Upper lobe of left lung (tissue), 6 donors: ENCODE results near the gene RCAN3. TPM values are rescaled to one million over a fixed set of nuclear protein-coding genes. Genes with fewer than 3 reads are reported as not detected.

Experiments used
- ATAC-seq, 2 donors: fragments of 200-7000 bp; cut with Tn5 transposase; one replicate each; pipeline ENCODE4 v1.9.1; 2022; ENCODE audit warnings: mild to moderate bottlenecking in 2 of 2, moderate library complexity in 2 of 2; ENCODE audit not compliant: low FRiP score in 2 of 2
- DNase-seq, 2 donors: peaks; one replicate each; pipeline ENCODE4 v3.0.0-alpha.2; 2019 to 2020
- H3K27ac ChIP-seq, 4 donors: fragments of 200-600 bp; sonication (generic); one replicate each; pipeline ENCODE4 v1.5.1; 2016 to 2019
- H3K27me3 ChIP-seq, 4 donors: fragments of 200-600 bp; sonication (generic); one replicate each; pipeline ENCODE4 v1.5.1; 2017 to 2019
- H3K36me3 ChIP-seq, 4 donors: fragments of 200-600 bp; sonication (generic); one replicate each; pipeline ENCODE4 v1.5.1; 2016 to 2019
- H3K4me1 ChIP-seq, 4 donors: fragments of 200-600 bp; sonication (generic); one replicate each; pipeline ENCODE4 v1.5.1; 2018 to 2019
- H3K4me3 ChIP-seq, 4 donors: fragments of 200-600 bp; sonication (generic); one replicate each; pipeline ENCODE4 v1.5.1; 2017 to 2019; ENCODE audit warnings: mild to moderate bottlenecking in 2 of 4, moderate library complexity in 1 of 4
- H3K9me3 ChIP-seq, 4 donors: fragments of 200-600 bp; sonication (generic); one replicate each; pipeline ENCODE4 v1.5.1; 2018 to 2019
- EP300 ChIP-seq, 4 donors: sonication (generic); formaldehyde crosslinking; IDR thresholded peaks; one replicate each; pipeline ENCODE4 v1.5.1; 2017; ENCODE audit warnings: antibody characterized with exemption in 4 of 4, control low read depth in 2 of 4
- POLR2A ChIP-seq, 4 donors: fragments of 450-650 bp; IDR thresholded peaks; one replicate each; pipeline ENCODE4 v1.5.1; 2016 to 2017; ENCODE audit warnings: antibody characterized with exemption in 4 of 4, mild to moderate bottlenecking in 2 of 4
- POLR2AphosphoS5 ChIP-seq, 2 donors: sonication (generic); formaldehyde crosslinking; IDR thresholded peaks; one replicate each; pipeline ENCODE4 v1.5.1; 2017; ENCODE audit warnings: antibody characterized with exemption in 2 of 2
- WGBS, 2 donors: methylation state at CpG; one replicate each; pipeline ENCODE4 v1.1.5; 2017 to 2018; 5-methylcytosine and 5-hydroxymethylcytosine counted together
- total RNA-seq, 6 donors: library from RNA; depleted of rRNA in 4 of 6; stranded (reverse); fragments of >200 nt in 4 of 6; gene quantifications; one replicate each; pipeline versions ENCODE4 v1.1.0 to v1.2.1, GENCODE V29; 2016 to 2021
- TF ChIP-seq, protein P1 (sequence below), 6 experiments: fragments of 450-650 bp in 4 of 6; fragments of 200-600 bp in 2 of 6; sonication (generic) in 2 of 6; IDR thresholded peaks; one replicate each; pipeline ENCODE4 v1.5.1; 2016 to 2019; ENCODE audit warnings: antibody characterized with exemption in 6 of 6
- donor health status: DM: no; HTN: no; CAD: no; lungs with moderate emphysema.
- donor health status: DM: no; HTN: yes; CAD: no; lungs with severe emphysema.

The RCAN3 gene
- total RNA-seq, 6 donors from 2014 or later = 13.6 to 35.5 (median 18.6) TPM

DNA sequence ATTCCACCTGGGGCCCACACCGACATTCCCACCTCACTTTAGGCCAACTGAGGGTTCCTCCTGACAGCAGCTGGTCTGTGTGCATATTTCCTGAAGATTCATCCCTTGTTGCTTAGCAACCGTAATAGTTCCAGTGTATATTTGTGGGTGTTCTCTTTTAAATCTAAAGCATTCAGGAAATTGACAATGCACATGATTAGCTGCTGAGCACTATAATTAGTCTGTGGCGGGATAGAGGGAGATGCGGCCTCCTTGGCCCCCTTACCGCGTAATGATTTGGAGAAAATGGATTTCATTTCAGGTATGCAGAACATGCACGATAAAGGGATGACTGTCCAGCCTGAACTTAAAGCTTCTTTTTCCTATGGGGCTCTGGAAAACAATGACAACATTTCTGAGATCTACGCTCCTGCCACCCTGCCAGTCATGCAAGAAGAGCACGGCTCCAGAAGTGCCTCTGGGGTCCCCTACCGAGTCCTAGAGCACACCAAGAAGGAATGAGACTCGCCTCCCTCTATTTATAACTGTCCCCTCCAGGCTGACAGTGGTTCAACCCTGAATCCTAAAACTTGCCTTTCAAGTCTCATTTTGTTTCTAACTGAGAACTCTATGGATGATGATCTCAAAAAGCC lies 33.8 kb upstream of the RCAN3 start:
- WGBS, 2 donors = 90 to 92% methylated on average over 11 of the region's 11 CpGs
- no peaks in the 10 kb centered on the region for H3K27me3 ChIP-seq
- no peak overlapping the region for H3K4me3 ChIP-seq
- no peak for DNase-seq
- no peak overlapping the region for H3K27ac ChIP-seq
- ATAC-seq = no peak
- no peaks in the 10 kb centered on the region for H3K9me3 ChIP-seq
- H3K4me1 ChIP-seq = peaks cover 0 to 12% (median 0%) of the 10 kb centered on the region in 4 donors
- H3K36me3 ChIP-seq = peaks cover 0 to 34% (median 13%) of the 10 kb centered on the region in 4 donors
- TF ChIP-seq, protein P1, sequence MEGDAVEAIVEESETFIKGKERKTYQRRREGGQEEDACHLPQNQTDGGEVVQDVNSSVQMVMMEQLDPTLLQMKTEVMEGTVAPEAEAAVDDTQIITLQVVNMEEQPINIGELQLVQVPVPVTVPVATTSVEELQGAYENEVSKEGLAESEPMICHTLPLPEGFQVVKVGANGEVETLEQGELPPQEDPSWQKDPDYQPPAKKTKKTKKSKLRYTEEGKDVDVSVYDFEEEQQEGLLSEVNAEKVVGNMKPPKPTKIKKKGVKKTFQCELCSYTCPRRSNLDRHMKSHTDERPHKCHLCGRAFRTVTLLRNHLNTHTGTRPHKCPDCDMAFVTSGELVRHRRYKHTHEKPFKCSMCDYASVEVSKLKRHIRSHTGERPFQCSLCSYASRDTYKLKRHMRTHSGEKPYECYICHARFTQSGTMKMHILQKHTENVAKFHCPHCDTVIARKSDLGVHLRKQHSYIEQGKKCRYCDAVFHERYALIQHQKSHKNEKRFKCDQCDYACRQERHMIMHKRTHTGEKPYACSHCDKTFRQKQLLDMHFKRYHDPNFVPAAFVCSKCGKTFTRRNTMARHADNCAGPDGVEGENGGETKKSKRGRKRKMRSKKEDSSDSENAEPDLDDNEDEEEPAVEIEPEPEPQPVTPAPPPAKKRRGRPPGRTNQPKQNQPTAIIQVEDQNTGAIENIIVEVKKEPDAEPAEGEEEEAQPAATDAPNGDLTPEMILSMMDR (IDR thresholded peaks at IDR 0.05) = no peak
- TF ChIP-seq POLR2AphosphoS5 (IDR thresholded peaks at IDR 0.05) (no peak), POLR2A (IDR thresholded peaks at IDR 0.05) (no peak), EP300 (IDR thresholded peaks at IDR 0.05) (no peak)

DNA sequence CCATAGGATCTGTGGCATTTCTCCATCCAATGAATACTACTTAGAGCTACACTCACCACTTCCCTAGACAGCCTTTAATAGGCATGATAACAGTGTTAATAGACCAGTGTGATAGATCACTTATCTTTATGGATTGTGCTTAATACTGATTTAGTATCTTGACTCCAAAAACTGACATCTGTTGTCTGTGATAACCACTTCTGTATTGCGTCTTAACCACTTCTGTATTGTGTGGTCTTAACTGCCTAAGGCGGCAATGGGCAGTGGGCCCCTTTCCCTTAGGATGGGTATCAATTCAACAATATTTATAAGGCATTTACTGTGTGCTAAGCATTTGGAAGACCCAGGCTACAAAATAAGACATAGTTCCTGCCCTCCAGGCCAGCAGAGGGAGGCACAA lies 32.0 kb upstream of the RCAN3 start:
- Histone ChIP-seq H3K4me1 (peaks cover 0 to 12% (median 0%) of the 10 kb centered on the region in 4 donors), H3K9me3 (no peaks in the 10 kb centered on the region), H3K27me3 (no peaks in the 10 kb centered on the region), H3K27ac (no peak overlapping the region), H3K4me3 (no peak overlapping the region), H3K36me3 (peaks cover 0 to 21% (median 10%) of the 10 kb centered on the region in 4 donors)
- TF ChIP-seq POLR2AphosphoS5 (IDR thresholded peaks at IDR 0.05) (no peak), POLR2A (IDR thresholded peaks at IDR 0.05) (no peak), EP300 (IDR thresholded peaks at IDR 0.05) (no peak)
- TF ChIP-seq, protein P1 (IDR thresholded peaks at IDR 0.05) = no peak
- WGBS, 2 donors = 85 to 88% methylated on average over 2 of the region's 2 CpGs
- no peak for ATAC-seq
- no peak for DNase-seq

DNA sequence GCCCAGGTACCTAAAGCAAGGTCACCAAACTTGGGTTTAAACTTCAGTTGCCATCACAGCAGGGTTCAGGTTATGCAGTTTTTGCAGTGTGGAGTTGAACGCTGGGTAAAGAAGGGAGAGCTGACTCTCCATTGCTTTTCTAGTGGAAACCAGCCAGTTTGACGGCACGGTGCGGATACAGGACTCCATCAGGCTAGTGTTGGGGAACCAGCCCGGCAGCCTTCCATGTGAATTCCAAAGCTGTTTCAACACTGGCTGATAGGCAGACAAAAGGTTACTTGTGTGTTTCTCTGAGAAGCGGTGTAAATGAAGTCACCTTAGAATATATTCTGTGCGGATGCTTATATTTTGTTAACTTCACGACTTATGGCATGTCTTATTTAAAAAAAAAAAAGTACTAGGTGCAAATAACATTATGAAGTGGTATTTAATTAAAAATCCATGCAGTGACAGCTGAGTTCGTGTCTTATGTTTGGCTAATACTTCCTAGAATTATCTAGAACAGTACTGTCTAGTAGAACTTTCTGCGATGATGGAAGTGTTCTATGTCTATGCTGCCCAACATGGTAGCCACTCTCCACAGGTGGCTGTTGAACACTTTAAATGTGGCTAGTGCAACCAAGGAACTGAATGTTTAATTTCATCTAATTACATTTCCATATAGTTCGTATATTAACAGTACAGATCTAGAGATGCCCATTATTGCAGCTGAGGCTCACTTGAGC lies 29.9 kb upstream of the RCAN3 start:
- TF ChIP-seq POLR2AphosphoS5 (IDR thresholded peaks at IDR 0.05) (no peak), POLR2A (IDR thresholded peaks at IDR 0.05) (no peak), EP300 (IDR thresholded peaks at IDR 0.05) (no peak)
- TF ChIP-seq, protein P1 (IDR thresholded peaks at IDR 0.05) = no peak
- ATAC-seq (no peak), DNase-seq (no peak)
- peaks cover 0 to 11% (median 3%) of the 10 kb centered on the region in 4 donors for H3K36me3 ChIP-seq
- H3K4me3 ChIP-seq = no peak overlapping the region
- no peaks in the 10 kb centered on the region for H3K27me3 ChIP-seq
- 76 to 85% methylated on average over 11 of the region's 11 CpGs for WGBS, 2 donors
- no peak overlapping the region for H3K27ac ChIP-seq
- no peaks in the 10 kb centered on the region for H3K4me1 ChIP-seq
- no peaks in the 10 kb centered on the region for H3K9me3 ChIP-seq

DNA sequence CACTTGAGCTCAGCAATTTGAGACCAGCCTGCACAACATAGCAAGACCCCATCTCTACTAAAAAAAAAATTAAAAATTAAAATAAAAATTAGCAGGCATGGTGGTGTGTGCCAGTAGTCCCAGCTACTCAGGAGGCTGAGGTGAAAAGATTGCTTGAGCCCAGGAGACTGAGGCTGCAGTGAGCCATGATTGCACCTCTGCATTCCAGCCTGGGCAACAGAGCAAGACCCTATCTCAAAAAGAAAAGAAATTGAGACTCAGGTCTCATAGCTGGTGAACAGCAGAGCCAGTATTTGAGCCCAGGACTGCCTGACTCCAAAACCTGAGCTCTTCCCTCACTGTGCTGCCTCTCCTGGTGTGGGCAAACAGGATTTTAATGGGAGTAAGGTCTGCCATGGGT lies 28.4 kb upstream of the RCAN3 start:
- TF ChIP-seq POLR2A (IDR thresholded peaks at IDR 0.05) = no peak
- TF ChIP-seq, protein P1 (IDR thresholded peaks at IDR 0.05) = no peak
- no peak for TF ChIP-seq EP300 (IDR thresholded peaks at IDR 0.05)
- no peak for TF ChIP-seq POLR2AphosphoS5 (IDR thresholded peaks at IDR 0.05)
- DNase-seq = no peak
- Histone ChIP-seq H3K27ac (no peak overlapping the region), H3K27me3 (no peaks in the 10 kb centered on the region), H3K9me3 (no peaks in the 10 kb centered on the region), H3K36me3 (peaks cover 0 to 5% (median under 1%) of the 10 kb centered on the region in 4 donors), H3K4me3 (no peak overlapping the region), H3K4me1 (no peaks in the 10 kb centered on the region)
- no peak for ATAC-seq
